ENCODE results near the gene NADK2. TPM values are rescaled to one million over a fixed set of nuclear protein-coding genes. Genes with fewer than 3 reads are reported as not detected.

Gene NADK2
- total RNA-seq, 4 donors from 2014 or later: 44.6 to 74.8 (median 59.5) TPM

GRCh38 chr5:36170832-36171424 is 70.8 kb downstream of the NADK2 start:
- DNase-seq (ENCODE audit: extremely low spot score): no peak
- no peaks in the 10 kb centered on the region for H3K27me3 ChIP-seq
- H3K27ac ChIP-seq (replicated peaks in 1 of 4): no peak overlapping the region
- H3K9me3 ChIP-seq: no peaks in the 10 kb centered on the region
- 75% methylated on average over 5 of the region's 5 CpGs for WGBS
- no peak overlapping the region for H3K4me3 ChIP-seq
- TF ChIP-seq CTCF (IDR thresholded peaks at IDR 0.05): no peak
- no peak for TF ChIP-seq POLR2AphosphoS5 (IDR thresholded peaks at IDR 0.05)
- no peak for TF ChIP-seq EP300 (IDR thresholded peaks at IDR 0.05)
- TF ChIP-seq POLR2A (IDR thresholded peaks at IDR 0.05; ENCODE audit: low read depth): no peak
- peaks cover 0 to 11% (median 0%) of the 10 kb centered on the region in 4 donors for H3K4me1 ChIP-seq
- intact Hi-C loops (cut with DNase I): no loop called here
- H3K36me3 ChIP-seq: peaks cover 42 to 92% (median 69%) of the 10 kb centered on the region in 4 donors

GRCh38 chr5:36168737-36169136 is 73.0 kb downstream of the NADK2 start:
- TF ChIP-seq EP300 (IDR thresholded peaks at IDR 0.05) (no peak), POLR2AphosphoS5 (IDR thresholded peaks at IDR 0.05) (no peak), POLR2A (IDR thresholded peaks at IDR 0.05; ENCODE audit: low read depth) (no peak), CTCF (IDR thresholded peaks at IDR 0.05) (no peak)
- Histone ChIP-seq H3K36me3 (peaks cover 49 to 97% (median 78%) of the 10 kb centered on the region in 4 donors), H3K27ac (replicated peaks in 1 of 4) (no peak overlapping the region), H3K9me3 (no peaks in the 10 kb centered on the region), H3K27me3 (no peaks in the 10 kb centered on the region), H3K4me3 (no peak overlapping the region), H3K4me1 (peaks cover 0 to 8% (median 0%) of the 10 kb centered on the region in 4 donors)
- intact Hi-C loops (cut with DNase I): no loop called here
- no peak for DNase-seq (ENCODE audit: extremely low spot score)
- WGBS: 94% methylated on average over 4 of the region's 4 CpGs

DNA sequence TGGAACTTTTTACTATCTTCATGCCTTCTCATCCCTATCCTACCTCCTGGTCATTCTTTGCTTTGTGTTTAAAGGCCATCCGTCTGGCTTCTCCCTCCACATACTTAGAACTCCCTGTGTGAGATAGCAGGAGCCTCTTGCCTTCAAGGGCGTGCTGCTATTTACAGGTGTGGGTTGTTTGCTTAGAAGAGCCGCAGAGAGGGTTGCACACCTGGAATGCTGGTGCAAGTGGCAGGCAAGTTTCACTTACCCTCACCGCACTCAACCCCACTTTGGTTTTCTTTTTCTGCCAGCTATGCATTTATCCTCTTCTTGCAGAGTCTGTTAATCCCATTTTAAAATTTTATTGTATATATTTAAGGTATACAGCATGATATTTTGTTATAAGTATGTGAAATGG is 77.3 kb downstream of the NADK2 start:
- Histone ChIP-seq H3K27me3 (no peaks in the 10 kb centered on the region), H3K27ac (replicated peaks in 1 of 4) (no peak overlapping the region), H3K4me1 (no peaks in the 10 kb centered on the region), H3K36me3 (peaks cover 40 to 98% (median 77%) of the 10 kb centered on the region in 4 donors), H3K9me3 (no peaks in the 10 kb centered on the region), H3K4me3 (no peak overlapping the region)
- intact Hi-C loops (cut with DNase I): no loop called here
- 91% methylated on average over 4 of the region's 4 CpGs for WGBS
- TF ChIP-seq EP300 (IDR thresholded peaks at IDR 0.05) (no peak), POLR2A (IDR thresholded peaks at IDR 0.05; ENCODE audit: low read depth) (no peak), POLR2AphosphoS5 (IDR thresholded peaks at IDR 0.05) (no peak), CTCF (IDR thresholded peaks at IDR 0.05) (no peak)
- DNase-seq (ENCODE audit: extremely low spot score): no peak

DNA sequence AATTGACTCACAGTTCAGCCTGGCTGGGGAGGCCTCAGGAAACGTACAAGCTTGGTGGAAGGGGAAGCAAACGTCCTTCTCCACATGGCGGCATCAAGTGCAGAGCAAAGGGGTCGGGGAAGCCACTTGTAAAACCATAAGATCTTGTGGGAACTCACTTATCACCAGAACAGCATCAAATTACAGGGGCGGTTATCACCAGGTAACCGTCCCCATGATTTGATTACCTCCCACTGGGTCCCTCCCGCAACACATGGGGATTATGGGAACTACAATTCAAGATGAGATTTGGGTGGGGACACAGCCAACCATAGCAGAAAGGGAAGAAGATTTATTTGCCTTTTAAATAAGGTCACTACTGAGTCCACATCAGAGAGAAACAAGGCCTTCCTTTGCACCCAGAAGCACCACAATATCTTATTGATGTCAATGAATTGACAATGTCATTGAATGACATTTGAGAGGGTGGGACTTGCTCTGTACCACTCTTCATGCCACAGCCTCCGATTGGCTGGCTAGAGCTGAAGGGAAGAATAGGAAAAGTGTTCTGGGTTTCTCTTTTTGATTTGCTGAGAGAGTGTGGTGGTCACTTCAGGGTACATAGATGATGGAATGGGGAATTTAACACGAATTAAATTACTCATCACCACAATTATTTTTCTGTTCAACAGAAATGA is 78.8 kb downstream of the NADK2 start:
- Histone ChIP-seq H3K9me3 (no peaks in the 10 kb centered on the region), H3K27me3 (no peaks in the 10 kb centered on the region), H3K4me3 (no peak overlapping the region), H3K27ac (replicated peaks in 1 of 4) (no peak overlapping the region), H3K36me3 (peaks cover 29 to 97% (median 76%) of the 10 kb centered on the region in 4 donors), H3K4me1 (no peaks in the 10 kb centered on the region)
- intact Hi-C loops (cut with DNase I): no loop called here
- no peak for DNase-seq (ENCODE audit: extremely low spot score)
- TF ChIP-seq CTCF (IDR thresholded peaks at IDR 0.05) (no peak), EP300 (IDR thresholded peaks at IDR 0.05) (no peak), POLR2A (IDR thresholded peaks at IDR 0.05; ENCODE audit: low read depth) (no peak), POLR2AphosphoS5 (IDR thresholded peaks at IDR 0.05) (no peak)
- 84% methylated on average over 9 of the region's 9 CpGs for WGBS
